LoVo (cell line): Measurements from ENCODE around the gene LCTL.

Experiments
- DNase-seq: peaks from one replicate; pipeline ENCODE4 v3.0.0-alpha.2; 2016; ENCODE audit warnings: low spot score

LCTL gene, protein sequence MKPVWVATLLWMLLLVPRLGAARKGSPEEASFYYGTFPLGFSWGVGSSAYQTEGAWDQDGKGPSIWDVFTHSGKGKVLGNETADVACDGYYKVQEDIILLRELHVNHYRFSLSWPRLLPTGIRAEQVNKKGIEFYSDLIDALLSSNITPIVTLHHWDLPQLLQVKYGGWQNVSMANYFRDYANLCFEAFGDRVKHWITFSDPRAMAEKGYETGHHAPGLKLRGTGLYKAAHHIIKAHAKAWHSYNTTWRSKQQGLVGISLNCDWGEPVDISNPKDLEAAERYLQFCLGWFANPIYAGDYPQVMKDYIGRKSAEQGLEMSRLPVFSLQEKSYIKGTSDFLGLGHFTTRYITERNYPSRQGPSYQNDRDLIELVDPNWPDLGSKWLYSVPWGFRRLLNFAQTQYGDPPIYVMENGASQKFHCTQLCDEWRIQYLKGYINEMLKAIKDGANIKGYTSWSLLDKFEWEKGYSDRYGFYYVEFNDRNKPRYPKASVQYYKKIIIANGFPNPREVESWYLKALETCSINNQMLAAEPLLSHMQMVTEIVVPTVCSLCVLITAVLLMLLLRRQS

DNA sequence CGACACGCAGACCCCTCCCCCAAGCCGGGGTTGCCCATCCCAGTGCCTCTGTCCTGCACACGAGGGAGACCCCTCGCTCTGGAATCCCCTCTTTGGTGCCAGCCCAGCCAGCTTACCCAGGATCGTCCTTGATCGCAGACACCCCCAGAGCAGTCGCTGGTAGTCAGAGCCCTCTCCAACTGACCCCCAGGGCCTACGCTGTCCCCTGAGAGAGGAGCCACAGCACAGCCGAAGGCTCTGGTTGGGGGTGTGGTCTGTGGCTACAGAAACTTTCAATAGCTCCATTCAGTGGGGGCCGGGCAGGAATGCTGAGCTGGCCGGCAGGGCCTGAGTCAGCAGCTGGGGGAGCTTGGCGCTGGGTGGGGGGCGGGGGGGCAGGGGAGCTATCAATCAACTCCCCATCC lies at the start of gene LCTL:
TSS of gene LCTL (minus strand) at position 258 of the 404 bp plus-strand sequence. CDS start 633 bp downstream, outside the sequence.
- no peak for DNase-seq

DNA sequence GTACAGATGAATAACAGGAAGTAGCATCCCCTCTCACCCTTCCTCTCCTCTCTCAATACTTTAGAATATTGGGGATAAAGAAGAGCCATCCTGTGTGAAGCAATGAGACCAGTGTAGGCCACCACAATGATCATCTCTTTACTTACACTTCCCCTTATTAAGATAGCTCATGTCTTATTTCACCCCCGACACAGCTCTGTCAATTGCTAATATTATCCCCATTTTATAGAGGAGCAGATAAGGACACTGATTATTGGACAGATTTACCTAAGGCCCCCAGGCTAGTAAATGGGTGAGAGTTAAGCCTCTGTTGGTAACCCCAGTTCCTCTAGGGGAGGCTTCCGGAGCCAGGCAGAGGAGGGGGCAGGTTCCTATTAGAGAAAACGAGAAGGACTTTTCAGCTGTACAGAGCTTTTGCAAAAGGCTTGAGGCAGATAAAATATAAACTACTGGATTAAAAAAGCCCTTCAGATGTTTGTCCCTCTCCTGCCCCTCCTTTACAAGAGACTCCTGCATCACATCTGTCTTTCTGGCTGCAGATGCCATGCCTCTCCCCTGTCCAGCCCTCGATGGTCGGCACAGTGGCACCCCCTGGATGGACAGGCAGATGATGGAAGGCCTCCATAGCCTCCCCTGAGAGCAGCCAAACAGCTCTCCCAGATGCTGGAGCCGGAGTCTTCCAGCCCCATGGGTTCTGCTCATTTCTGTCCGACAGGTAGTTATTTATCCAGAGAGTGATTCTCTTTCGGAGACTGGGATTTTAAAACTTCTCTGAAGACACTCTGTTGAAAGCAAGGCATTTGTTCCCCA lies 49.4 kb upstream of the LCTL start:
- no peak for DNase-seq

DNA sequence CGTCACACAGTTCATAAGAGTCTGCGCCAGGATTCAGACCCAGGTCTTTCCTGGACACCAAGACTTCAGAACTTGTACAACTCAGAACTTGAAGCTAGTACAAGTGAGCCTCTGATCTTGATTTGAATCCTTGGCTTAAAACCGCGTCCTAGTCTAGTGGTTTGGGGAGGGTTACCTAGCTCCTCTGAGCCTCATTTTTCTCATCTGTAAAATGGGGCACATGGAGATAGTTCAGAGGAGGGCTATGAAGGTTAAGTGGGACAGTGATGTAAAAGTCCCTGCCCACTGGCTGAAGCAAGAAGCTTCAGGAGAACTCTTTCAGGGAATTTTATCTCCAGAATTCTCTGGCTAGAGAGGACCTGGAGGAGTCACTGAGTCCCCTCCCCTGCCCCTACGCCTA lies 48.7 kb upstream of the LCTL start:
- no peak for DNase-seq

DNA sequence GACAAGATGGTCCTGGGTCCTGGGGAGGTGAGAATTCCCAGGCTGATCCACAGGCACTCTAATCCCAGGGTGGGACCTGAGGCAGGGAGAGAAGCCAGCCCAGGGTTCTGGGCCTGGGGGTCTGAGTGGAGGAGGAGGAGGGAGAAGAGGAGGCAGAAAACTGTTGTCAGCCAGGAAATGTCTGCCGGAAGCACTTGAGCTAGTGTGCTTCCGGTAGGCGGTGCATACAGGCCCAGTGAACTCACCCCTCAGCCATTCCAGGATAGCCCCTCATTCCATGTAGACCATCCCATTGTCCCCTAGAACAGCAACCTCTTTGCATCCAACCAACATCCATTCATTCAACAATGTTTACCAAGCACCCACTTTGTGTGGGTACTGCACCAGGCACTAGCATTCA lies 47.9 kb upstream of the LCTL start:
- no peak for DNase-seq

DNA sequence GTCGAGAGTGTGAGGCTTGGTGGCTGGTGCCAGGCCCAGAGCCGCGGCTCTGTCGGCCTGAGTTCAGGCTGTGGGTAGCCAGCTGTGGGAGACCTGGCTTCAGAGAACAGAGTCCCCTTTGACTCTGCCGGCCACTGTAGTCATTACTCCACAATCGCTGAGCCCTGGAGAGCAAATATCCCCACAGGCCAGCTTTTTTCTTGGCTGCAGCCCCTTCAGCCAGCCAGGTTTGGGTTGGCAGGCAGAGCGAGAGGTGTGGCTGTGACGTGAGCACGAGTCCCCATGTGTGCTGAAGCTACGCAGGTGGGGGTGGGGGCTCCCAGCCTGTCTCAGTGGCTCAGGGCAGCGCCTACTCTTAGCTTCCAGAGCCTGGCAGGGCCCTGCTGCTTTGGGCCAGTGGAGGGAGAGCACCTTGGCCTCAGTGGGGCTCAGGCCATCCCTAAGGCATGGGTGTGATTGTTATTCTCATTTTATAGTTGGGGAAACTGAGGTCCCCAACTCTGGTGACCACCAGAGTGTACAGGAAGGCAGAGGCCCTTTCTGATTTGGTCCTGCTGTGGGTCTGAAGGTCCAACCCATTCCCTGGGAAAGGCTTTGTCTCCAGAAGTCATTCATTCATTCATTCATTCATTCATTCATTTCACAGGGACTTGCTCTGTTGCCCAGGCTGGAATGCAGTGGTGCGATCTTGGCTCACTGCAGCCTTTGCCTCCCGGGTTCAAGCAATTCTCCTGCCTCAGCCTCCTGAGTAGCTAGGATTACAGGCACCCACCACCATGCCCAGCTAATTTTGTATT lies 45.7 kb upstream of the LCTL start:
- no peak for DNase-seq

DNA sequence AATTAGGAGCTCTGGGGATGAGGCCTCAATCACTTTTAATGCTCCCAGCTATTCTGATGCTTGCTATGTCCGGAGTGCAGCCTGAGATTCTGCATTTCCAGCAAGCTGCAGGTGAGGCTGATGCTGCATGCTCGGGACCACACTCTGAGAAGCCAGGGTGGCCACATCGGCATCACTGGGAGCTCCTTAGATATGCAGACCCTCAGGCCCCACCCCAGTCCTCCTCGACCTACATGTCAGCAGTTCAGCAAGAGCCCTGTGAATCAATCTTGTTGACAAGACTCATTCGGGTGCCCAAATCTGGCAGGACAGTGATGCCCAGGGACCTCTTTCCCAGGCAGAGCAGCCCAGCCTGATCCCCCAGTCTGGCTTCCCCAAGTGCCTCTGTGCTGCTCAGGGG lies 44.1 kb upstream of the LCTL start:
- DNase-seq, result no peak

DNA sequence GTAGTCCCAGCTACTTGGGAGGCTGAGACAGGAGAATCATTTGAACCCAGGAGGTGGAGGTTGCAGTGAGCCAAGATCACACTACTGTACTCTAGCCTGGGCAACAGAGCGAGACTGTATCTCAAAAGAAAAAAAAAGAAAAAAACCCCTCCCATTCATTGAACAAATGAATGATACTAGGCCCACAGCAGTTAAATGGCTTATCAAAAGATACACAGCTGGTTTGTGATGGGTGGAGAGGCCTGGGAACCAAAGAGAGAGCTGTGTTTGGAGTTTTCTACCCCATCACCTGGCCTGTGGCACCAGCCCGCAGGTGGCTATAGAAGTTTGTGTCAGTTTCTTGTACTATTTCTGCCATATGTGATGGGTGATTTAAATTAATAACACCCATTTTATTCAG lies 43.1 kb upstream of the LCTL start:
- no peak for DNase-seq

DNA sequence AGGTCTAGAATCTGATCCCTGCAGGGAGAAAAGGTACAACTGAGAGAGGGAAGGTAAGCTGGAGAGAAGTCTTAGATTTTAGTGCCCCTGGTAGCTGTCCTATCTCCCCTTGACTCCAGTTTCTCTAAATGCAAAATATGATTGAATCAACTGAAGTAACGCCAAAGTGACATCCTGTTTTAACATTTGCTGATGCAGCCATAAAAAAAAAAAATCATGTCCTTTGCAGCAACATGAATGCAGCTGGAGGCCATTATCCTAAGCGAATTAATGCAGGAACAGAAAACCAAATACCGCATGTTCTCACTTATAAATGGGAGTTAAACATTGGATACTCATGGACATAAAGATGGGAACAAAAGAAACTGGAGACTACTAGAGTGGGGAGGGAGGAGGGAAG lies 42.4 kb upstream of the LCTL start:
- DNase-seq, result no peak

DNA sequence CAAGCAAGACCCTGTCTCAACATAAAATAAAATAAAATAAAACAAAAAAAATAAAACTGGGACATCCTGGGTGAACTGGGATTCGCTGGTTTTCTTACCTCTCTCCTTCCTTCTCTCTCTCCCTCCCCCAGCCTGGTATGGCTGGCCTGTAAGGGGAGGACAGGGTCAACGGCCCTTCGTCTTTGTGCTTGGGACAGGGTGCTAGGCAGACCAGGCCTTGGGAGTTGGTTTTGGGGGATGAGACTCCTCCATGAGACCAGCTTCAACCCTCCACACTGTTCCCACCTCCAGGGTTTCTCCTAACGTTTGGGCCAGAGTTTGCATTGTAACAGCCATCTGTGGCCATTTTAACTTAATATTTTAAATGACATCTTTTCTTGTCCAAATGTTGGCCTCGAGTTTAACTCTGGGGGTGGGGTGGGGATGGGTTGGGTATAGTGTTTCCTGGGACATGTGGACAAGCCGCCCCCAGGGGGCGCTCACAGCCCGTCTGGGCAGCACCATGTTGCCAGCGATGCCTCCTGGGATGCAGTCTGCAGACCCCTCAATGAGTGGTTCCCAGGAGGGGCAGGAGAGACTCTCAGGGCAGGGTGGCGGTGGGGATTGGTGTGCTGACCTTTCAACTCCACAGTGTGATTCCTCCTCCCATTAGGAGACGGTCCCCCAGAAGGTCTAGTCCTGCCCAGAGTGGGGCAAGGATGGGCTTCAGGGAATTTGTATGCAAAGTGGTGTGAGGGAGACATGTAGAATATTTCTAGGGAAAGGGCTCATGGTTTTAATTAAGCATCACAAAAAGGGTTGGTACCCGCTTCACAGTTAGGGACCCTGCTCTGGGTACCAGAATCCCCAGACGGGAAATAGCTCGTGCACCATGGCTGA lies 37.7 kb upstream of the LCTL start:
- peak; percentile 68 for DNase-seq

DNA sequence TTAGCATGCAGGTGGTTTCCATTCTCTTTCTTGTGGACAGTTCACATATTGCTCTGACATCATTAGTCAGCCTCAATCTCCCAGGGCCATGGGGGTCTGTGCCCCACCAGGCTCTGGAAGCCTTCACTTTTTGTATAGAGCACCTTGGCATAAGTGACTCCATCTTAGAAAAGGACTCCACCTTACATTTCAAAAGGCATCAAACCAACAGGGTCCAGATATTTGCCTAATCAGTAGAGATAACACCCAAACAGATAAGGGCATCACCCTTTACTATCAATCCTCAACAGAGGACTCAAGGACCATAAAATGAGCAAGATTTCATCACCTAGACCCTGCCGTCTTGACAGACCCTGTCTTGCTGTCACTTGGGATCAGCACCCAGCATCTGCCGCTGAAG lies 35.7 kb upstream of the LCTL start:
- DNase-seq, result no peak

DNA sequence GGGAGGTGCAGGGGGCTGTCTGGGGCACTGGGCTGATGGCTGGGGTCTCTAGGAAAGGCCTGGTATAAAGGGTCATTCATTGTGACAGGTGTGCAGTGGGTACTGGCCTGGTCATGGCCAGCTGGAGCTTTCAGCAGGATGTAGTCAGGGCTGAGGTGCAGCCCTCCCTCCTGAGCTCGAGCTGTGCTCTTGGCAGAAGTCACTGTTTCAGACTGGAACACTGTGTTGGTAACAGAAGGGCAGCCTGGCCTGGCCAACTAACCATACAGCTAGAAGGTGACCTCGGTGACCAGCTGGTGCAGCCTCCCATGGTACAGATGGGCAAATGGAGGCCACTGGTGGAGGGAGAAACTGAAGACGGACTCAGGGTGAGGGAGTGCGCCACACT lies 34.4 kb upstream of the LCTL start:
- no peak for DNase-seq

DNA sequence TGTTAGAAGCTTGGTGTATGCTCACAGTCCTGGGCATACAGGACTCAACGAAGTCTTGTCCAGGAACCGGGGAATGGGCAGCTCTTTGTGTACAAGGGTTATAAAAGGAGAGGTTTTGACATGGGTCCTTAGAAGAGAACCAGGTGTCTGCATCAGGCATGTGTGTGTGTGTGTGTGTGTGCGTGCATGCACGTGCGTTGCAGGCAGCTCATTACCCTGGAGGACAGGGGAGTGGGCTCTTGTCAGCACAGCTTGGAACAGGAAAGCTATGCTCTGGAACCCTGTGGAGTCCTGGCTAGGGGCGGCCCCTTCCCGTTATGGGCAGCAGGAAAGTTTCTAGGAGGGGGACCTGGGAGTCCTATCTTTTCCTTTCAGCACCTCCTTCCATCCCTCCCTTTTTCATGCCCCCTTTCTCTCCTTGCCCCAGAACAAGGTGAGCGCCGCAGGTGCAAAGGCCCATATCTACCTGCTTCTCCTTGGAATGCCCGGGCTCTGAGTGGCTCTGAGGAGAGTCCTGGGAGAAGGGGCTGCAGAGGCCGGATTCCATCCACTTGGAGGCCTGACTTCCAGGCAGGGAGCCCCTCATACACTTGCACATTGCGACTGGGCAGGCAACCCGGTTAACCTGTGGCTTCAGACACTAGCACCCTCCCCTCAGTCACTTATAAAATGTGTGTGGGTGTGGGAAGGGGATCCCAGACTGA lies 33.9 kb upstream of the LCTL start:
- DNase-seq, result no peak

DNA sequence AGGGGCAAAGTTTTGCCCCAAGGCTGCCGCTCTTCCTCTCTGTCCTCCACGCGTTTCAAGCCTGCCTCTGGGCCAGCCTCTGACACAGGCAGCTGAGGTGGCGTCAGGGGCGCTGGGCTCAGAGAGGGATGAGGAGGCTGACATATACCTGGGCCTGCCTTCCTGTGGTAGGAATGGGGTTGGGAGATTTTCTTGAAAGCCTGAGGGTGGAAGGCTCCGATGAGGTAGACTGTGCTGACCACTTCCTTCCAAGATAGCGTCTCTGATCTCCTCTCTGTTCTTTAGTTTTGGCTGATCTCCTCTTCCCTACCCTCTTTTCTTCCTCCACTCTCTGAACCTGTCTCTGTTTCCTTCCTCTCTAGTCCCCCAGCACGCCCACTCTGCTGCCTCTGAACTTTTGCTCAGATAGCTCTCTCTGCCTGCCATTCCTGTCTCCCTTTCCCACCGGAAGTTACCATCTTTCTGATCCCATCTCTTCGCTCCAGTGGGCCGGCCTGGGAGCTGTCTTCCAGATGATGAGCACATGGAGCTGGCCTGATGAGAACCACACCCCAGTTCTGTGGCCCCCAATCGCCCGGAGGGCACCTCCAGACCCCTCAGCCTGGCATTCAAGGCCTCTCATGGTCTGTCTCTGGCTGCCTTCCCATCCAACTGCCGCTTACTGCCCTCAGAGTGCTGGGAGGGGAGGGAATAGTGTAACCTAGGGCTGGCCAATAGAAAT lies 32.5 kb upstream of the LCTL start:
- no peak for DNase-seq

DNA sequence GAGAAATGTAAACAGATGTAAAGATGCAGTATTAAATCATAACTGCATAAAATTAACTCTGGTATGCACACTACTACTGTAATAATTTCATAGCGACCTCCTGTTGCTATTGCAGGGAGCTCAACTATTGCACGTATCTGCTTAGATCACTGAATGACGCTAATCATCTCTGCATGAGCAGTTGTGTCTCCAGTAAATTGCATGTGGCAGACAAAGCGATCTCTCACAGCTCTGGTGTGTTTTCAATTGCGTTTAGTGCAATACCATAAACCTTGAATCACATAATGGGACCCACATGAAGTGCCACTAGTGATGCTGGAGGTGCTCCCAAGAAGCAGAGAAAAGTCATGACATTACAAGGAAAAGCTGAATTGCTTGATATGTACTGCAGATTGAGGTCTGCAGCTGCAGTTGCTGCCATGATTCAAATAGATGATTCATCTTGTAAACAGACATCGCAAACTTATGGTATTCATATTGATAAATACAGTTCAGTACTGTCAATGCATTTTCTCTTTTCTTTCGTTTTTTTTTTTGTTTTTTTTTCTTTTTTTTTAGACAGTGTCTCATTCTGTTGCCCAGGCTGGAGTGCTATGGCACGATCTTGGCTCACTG lies 30.2 kb upstream of the LCTL start:
- DNase-seq, result no peak

DNA sequence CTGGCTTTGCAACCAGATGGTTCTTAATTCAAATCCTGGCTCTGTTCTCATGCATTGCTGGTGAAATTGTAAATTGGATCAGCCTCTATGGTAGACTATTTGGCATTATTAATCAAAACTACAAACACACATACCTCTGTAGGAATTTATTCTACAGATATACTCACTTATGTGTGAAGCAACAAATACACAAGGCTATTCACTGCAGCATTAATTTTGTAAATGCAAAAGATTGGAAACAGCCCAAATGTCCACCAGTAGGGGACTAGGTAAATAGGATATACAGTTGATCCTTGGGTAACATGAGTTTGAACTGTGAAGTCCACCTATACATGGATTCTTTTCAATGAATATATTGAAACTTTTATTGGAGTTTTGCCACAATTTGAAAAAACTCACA lies 29.5 kb upstream of the LCTL start:
- DNase-seq, result no peak

DNA sequence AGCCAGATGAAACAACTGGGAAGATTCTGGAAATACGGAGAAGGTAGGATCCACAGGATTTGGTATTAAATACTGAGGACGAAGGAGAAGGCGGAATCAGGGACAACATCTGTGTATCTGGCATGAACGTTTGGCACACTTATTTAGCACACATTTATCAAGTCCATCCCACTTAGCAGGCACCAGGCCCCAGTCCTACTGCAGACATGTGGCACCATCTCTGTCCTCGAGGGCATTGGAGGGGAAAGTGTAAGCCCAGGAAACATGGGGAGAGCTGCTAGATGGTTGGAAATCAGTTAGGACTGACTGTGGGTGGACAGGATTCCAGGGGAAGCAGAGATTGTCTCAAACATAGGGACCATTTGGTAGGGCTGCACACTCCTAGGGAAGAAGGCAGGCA lies 29.0 kb upstream of the LCTL start:
- no peak for DNase-seq

DNA sequence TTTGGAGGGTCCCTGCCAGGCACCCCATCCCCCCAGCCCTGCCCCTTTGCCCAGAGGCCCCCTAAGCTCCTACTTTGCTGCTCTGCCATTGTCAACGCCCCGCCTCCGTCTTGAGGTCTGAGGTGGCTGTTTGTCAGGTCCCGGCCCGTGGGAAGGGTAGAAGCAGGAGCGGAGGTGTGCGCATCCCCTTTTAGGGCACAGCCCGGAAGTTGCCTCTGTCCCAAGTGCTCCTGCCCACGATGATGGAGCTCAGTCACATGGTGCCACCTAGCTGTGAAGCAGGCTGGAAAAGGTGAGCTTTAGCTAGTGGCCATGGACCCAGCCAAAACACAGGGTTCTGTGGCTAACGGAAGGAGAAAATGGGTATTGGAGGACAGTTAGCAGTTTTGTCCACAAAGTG lies 28.5 kb upstream of the LCTL start:
- no peak for DNase-seq

DNA sequence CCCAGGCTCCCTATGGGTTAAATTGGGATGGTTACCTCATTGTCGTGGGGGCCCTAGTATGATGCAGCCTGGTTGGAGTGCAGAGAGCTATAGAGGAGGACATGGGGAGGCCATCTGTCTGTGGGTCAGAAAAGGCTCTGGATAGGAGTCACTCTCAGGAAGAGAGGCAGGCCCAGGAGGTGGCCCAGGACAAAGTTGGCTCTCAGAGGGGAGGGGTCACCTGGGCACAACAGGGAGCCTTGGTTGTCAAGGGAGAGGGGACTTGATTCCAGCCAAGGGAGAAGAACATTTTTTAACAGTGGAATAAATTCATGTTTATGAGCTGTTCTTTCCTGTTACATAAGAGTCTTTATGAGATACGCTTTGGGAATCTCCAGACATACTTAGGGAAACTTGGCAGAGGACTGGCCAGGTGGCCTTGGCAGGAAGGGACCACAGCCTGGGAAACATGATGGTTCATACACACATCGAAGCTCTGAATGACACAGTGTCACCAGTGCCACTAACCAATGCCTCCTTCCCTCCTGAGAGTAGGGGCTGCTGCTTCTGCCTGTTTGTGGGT lies 27.5 kb upstream of the LCTL start:
- no peak for DNase-seq

DNA sequence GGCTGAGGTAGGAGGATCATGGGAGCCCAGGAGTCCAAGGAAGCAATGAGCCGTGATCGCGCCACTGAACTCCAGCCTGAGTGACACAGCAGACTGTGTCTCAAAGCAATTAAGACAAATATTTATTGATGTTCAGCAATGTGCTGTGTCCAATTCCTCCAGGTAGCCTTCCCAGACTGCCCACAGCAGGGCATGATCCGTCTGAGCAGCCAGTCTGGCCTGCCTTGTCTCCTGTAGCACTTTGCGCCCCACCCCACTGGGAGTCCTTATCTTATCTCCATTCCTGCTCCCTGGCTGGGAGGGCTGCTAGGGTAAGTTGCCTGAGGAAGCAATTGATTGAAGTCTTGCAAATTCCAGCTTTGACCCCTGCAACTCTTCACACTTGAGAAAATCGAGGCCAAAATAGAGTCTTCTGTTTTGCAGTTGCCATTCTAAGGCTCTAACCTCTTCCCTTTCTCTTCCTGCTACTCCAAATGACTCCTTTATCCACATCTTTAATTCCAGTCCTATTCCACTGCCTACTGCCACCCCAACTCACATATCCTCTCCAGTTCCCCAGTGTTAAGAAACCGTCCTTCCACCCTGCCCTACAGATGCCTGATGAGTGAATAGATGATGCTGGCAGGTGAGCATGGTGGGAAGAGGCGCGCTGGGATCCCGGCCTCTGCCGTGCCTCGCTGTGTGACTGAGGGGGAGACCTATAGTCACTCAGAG lies 26.9 kb upstream of the LCTL start:
- DNase-seq, result no peak
